Measurements from ENCODE around the gene DMGDH.

Gene DMGDH

DNA sequence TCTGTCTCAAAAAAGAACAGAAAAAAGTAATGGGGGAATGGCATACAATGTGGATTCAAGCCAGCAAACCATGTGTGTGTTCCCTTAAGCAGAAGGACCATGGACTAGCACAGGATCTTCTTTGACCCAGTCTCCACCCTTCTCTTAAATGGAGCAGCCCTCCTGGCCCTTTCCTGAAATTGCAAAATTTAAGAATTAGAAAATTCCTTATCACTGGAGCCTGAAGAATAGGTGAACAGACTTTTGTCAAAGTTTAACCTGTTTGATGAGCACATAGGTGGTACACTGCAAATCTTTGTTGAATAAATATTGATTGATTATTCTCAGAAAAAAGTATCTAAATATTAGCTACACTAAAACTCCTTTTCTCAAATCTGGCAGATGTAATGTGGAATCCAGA, 12.6 kb downstream of the DMGDH start:
- H3K9me3 ChIP-seq (ENCODE audit: control insufficient read depth, low read length): peaks cover 10% of the 10 kb centered on the region
- no peak overlapping the region for H3K4me3 ChIP-seq (ENCODE audit: low read length)
- DNase-seq (ENCODE audit: low read depth): no peak

DNA sequence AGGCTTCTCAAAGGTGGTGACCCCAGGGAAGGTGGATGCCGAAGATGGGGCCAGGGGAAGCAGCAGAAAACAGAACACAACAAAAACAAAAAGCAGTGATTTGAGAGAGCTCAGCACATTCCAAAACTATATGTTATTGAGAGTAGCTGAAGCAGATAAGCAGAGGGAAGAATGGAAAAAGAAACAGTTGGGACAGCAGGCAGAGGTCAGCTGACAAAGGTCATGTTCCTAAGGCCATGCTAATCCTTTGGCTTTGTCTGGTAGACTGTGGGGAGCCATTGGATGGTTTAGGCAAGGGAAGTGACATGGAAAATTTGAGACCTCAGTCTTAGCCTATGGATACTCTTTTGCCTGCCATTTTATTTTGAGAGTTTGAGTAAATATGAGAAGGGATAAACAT, 14.5 kb downstream of the DMGDH start:
- H3K4me1 ChIP-seq (ENCODE audit: control insufficient read depth, insufficient read depth, low read length): no peaks in the 10 kb centered on the region
- no peak for DNase-seq (ENCODE audit: low read depth)
- H3K9ac ChIP-seq (ENCODE audit: low read length): no peak overlapping the region
- H3K27me3 ChIP-seq (replicated peaks; ENCODE audit: control insufficient read depth, insufficient read depth, low read length): no peaks in the 10 kb centered on the region
- no peaks in the 10 kb centered on the region for H3K36me3 ChIP-seq (ENCODE audit: control insufficient read depth, insufficient read depth, low read length, severe bottlenecking)
- peaks cover 20% of the 10 kb centered on the region for H3K9me3 ChIP-seq (ENCODE audit: control insufficient read depth, low read length)
- no peak overlapping the region for H3K4me3 ChIP-seq (ENCODE audit: low read length)

More for the DNA sequence above, 12.6 kb downstream of the DMGDH start:
- Histone ChIP-seq H3K36me3 (ENCODE audit: control insufficient read depth, insufficient read depth, low read length, severe bottlenecking) (no peaks in the 10 kb centered on the region), H3K27me3 (replicated peaks; ENCODE audit: control insufficient read depth, insufficient read depth, low read length) (no peaks in the 10 kb centered on the region), H3K4me1 (ENCODE audit: control insufficient read depth, insufficient read depth, low read length) (no peaks in the 10 kb centered on the region), H3K9ac (ENCODE audit: low read length) (no peak overlapping the region)

DNA sequence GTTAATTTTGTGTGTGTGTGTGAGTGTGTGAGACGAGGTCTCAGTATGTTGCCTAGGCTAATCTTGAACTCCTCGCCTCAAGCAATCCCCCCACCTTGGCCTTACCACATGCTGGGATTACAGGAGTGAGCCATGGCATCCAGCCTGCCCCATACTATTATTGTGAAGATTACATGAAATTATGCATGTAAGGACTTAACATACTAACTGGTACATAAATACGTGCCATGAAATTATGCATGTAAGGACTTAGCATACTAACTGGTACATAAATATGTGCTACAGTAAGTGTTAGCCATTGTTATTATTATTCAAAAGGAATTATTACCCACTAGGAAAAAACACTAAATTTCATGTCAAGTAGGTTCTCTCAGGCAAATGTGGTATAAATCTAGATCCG, 16.2 kb downstream of the DMGDH start:
- H3K9me3 ChIP-seq (ENCODE audit: control insufficient read depth, low read length): peaks cover 20% of the 10 kb centered on the region
- H3K27me3 ChIP-seq (replicated peaks; ENCODE audit: control insufficient read depth, insufficient read depth, low read length): no peaks in the 10 kb centered on the region
- no peak for DNase-seq (ENCODE audit: low read depth)
- H3K4me1 ChIP-seq (ENCODE audit: control insufficient read depth, insufficient read depth, low read length): no peaks in the 10 kb centered on the region
- H3K4me3 ChIP-seq (ENCODE audit: low read length): no peak overlapping the region
- H3K9ac ChIP-seq (ENCODE audit: low read length): no peak overlapping the region
- H3K36me3 ChIP-seq (ENCODE audit: control insufficient read depth, insufficient read depth, low read length, severe bottlenecking): no peaks in the 10 kb centered on the region

DNA sequence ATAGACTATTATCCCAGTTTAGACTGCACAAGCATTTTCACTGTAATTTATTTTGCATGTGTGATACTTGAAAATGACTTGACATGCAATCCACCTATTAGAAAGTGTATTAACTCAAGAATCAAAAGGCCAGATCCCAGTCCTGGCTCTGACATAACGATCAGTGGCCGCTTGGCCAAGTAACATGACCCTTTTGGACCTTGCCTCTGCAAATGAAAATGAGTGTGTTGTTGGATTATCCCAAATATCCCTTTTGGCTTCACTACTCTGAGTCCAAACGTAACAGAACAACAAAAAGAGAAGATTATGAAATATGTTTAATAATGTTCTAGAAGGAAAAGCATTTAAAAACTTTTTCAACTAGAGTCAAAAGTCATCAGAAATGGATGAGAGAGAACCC, 19.0 kb downstream of the DMGDH start:
- H3K9ac ChIP-seq (ENCODE audit: low read length): no peak overlapping the region
- DNase-seq (ENCODE audit: low read depth): no peak
- no peaks in the 10 kb centered on the region for H3K4me1 ChIP-seq (ENCODE audit: control insufficient read depth, insufficient read depth, low read length)
- H3K4me3 ChIP-seq (ENCODE audit: low read length): no peak overlapping the region
- H3K9me3 ChIP-seq (ENCODE audit: control insufficient read depth, low read length): peaks cover 20% of the 10 kb centered on the region
- H3K27me3 ChIP-seq (replicated peaks; ENCODE audit: control insufficient read depth, insufficient read depth, low read length): no peaks in the 10 kb centered on the region
- H3K36me3 ChIP-seq (ENCODE audit: control insufficient read depth, insufficient read depth, low read length, severe bottlenecking): no peaks in the 10 kb centered on the region

DNA sequence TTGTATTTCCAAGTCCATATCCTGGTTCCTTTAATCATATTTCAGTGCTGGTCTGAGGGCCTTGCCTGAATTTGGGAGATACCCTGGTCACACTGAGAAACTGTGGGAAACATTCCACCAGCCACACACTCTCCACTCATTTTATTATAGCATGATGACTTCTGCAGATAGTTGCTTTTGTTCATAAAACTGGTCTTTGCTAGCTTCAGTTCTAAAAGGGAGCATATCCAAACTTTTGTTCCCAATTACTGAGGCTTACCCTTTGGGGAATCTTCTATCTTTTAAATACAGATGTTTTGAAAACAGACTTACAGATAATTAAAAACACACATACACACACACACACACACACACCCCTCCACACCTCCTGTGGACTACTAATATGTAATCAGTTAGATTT, 21.0 kb downstream of the DMGDH start:
- Histone ChIP-seq H3K9ac (ENCODE audit: low read length) (no peak overlapping the region), H3K4me3 (ENCODE audit: low read length) (no peak overlapping the region), H3K27me3 (replicated peaks; ENCODE audit: control insufficient read depth, insufficient read depth, low read length) (no peaks in the 10 kb centered on the region), H3K4me1 (ENCODE audit: control insufficient read depth, insufficient read depth, low read length) (no peaks in the 10 kb centered on the region), H3K36me3 (ENCODE audit: control insufficient read depth, insufficient read depth, low read length, severe bottlenecking) (no peaks in the 10 kb centered on the region), H3K9me3 (ENCODE audit: control insufficient read depth, low read length) (peaks cover 20% of the 10 kb centered on the region)
- DNase-seq (ENCODE audit: low read depth): no peak

DNA sequence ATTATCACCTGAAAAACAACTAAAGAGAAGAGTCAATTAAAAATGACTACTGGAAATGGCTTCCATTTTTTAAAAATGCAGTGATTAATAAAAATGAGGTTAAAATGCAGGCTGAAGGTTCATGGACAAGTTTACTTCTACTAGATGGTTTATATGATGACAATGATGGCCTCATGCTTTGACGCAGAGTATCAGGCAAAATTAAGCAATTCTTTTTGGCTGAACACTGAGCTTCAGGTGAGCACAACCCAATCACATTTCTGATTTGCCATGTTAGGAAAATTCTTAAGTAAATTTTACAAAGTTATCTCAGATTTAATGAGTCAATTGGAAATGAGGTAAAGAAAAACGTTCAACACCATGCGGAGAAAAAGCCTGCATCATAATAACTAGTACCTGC, 22.3 kb downstream of the DMGDH start:
- no peaks in the 10 kb centered on the region for H3K4me1 ChIP-seq (ENCODE audit: control insufficient read depth, insufficient read depth, low read length)
- no peak for DNase-seq (ENCODE audit: low read depth)
- H3K9ac ChIP-seq (ENCODE audit: low read length): no peak overlapping the region
- no peak overlapping the region for H3K4me3 ChIP-seq (ENCODE audit: low read length)
- H3K36me3 ChIP-seq (ENCODE audit: control insufficient read depth, insufficient read depth, low read length, severe bottlenecking): no peaks in the 10 kb centered on the region
- H3K27me3 ChIP-seq (replicated peaks; ENCODE audit: control insufficient read depth, insufficient read depth, low read length): no peaks in the 10 kb centered on the region
- peaks cover 13% of the 10 kb centered on the region for H3K9me3 ChIP-seq (ENCODE audit: control insufficient read depth, low read length)

GRCh38 chr5:79042188-79042587, 27.3 kb downstream of the DMGDH start:
- no peaks in the 10 kb centered on the region for H3K27me3 ChIP-seq (replicated peaks; ENCODE audit: control insufficient read depth, insufficient read depth, low read length)
- H3K36me3 ChIP-seq (ENCODE audit: control insufficient read depth, insufficient read depth, low read length, severe bottlenecking): no peaks in the 10 kb centered on the region
- DNase-seq (ENCODE audit: low read depth): no peak
- no peaks in the 10 kb centered on the region for H3K4me1 ChIP-seq (ENCODE audit: control insufficient read depth, insufficient read depth, low read length)
- H3K4me3 ChIP-seq (ENCODE audit: low read length): no peak overlapping the region
- H3K9me3 ChIP-seq (ENCODE audit: control insufficient read depth, low read length): peaks cover under 1% of the 10 kb centered on the region
- no peak overlapping the region for H3K9ac ChIP-seq (ENCODE audit: low read length)

DNA sequence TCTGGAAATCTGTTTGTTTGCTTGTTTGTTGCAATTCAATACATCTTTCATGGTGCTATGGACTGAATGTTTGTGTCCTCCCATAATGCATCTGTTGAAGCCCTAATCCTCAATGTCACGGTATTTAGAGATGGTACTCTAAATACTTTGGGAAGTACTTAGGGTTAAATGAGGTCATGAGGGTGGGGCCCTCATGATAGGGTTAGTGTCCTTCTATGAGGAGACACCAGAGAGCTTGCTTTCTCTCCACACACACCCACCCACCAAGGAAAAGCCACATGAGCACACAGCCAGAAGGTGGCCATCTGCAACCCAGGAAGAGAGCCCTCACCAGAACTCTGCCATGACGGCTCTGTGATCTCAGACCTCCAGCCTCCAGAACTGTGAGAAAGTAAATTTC, 32.7 kb downstream of the DMGDH start:
- no peak for DNase-seq (ENCODE audit: low read depth)
- Histone ChIP-seq H3K36me3 (ENCODE audit: control insufficient read depth, insufficient read depth, low read length, severe bottlenecking) (no peaks in the 10 kb centered on the region), H3K9ac (ENCODE audit: low read length) (no peak overlapping the region)

DNA sequence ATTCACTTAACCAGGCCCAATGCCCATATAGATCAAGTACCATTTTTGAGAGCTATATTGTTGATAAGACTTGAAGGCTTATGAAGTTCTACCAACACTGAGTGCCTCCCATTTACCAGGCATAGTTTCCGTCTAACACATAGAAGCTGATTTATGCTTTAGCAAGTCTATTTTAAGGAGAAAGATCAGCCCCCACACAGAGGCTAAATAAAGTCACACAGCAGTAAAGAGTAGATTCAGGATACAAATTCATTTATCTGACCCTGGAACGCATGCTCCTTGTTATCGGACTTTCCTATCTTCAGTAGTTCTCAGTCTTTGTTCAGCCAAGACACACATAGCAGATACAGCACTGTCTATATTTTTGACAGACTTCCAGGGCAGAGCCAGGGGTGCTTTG, 34.2 kb downstream of the DMGDH start:
- no peaks in the 10 kb centered on the region for H3K36me3 ChIP-seq (ENCODE audit: control insufficient read depth, insufficient read depth, low read length, severe bottlenecking)
- DNase-seq (ENCODE audit: low read depth): no peak

More for the DNA sequence above, 32.7 kb downstream of the DMGDH start:
- Histone ChIP-seq H3K27me3 (replicated peaks; ENCODE audit: control insufficient read depth, insufficient read depth, low read length) (no peaks in the 10 kb centered on the region), H3K4me3 (ENCODE audit: low read length) (no peak overlapping the region), H3K4me1 (ENCODE audit: control insufficient read depth, insufficient read depth, low read length) (no peaks in the 10 kb centered on the region), H3K9me3 (ENCODE audit: control insufficient read depth, low read length) (peaks cover 6% of the 10 kb centered on the region)

DNA sequence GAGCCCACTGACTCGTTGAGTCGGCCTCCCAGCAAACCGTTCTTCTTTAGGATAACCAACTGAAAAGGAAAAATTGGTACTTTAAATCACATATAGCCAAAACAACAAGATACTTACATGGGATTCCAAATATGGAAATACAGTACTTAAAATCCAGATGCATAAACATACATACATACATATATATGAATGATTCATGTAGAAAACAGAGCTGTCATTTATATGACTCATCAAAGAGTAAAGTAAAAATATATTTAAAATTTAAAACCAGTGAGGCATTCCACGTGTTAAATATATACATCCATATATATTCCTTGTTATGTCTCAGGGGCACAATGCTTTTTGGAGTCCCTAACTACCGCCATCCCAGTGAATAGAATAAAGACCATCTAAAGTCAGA, 36.7 kb downstream of the DMGDH start:
- Histone ChIP-seq H3K36me3 (ENCODE audit: control insufficient read depth, insufficient read depth, low read length, severe bottlenecking) (no peaks in the 10 kb centered on the region), H3K9ac (ENCODE audit: low read length) (no peak overlapping the region), H3K9me3 (ENCODE audit: control insufficient read depth, low read length) (peaks cover 6% of the 10 kb centered on the region), H3K4me3 (ENCODE audit: low read length) (no peak overlapping the region), H3K27me3 (replicated peaks; ENCODE audit: control insufficient read depth, insufficient read depth, low read length) (no peaks in the 10 kb centered on the region), H3K4me1 (ENCODE audit: control insufficient read depth, insufficient read depth, low read length) (no peaks in the 10 kb centered on the region)
- no peak for DNase-seq (ENCODE audit: low read depth)

More for the DNA sequence above, 34.2 kb downstream of the DMGDH start:
- no peak overlapping the region for H3K9ac ChIP-seq (ENCODE audit: low read length)
- H3K9me3 ChIP-seq (ENCODE audit: control insufficient read depth, low read length): peaks cover 6% of the 10 kb centered on the region
- H3K4me1 ChIP-seq (ENCODE audit: control insufficient read depth, insufficient read depth, low read length): no peaks in the 10 kb centered on the region
- H3K27me3 ChIP-seq (replicated peaks; ENCODE audit: control insufficient read depth, insufficient read depth, low read length): no peaks in the 10 kb centered on the region
- H3K4me3 ChIP-seq (ENCODE audit: low read length): no peak overlapping the region

DNA sequence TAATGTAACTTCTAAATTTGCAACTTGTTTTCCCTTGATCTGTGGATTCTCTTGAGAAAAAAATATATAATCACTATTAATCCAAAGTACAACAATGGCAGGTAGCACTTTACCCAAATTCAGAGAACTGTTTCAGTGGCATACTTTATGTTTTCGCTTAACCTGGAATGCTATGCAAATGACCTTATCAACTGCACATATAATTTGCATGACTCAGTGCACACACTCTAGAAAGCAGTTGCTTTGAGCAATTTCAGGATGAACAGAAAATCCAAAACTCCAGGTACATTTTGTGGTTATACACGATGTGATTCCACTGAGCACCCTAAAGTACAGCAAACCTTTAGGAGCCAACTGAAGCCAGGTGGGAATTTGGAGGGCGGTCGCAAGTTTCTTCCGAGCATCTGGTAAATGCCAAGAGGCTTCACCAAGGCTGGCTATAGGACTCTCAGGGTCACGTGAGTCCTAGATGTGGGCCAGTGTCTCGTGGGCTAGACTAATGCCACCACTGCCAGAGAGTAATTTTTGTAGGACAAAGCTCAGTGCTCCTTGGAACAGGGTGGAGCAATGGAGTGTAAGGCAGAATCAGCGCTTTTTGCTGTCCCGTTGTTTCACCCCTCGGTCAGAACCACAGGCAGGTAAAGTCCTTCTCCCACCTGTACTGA, 37.3 kb downstream of the DMGDH start:
- Histone ChIP-seq H3K4me3 (ENCODE audit: low read length) (no peak overlapping the region), H3K4me1 (ENCODE audit: control insufficient read depth, insufficient read depth, low read length) (no peaks in the 10 kb centered on the region), H3K36me3 (ENCODE audit: control insufficient read depth, insufficient read depth, low read length, severe bottlenecking) (no peaks in the 10 kb centered on the region), H3K9me3 (ENCODE audit: control insufficient read depth, low read length) (peaks cover 5% of the 10 kb centered on the region), H3K27me3 (replicated peaks; ENCODE audit: control insufficient read depth, insufficient read depth, low read length) (no peaks in the 10 kb centered on the region), H3K9ac (ENCODE audit: low read length) (no peak overlapping the region)
- DNase-seq (ENCODE audit: low read depth): no peak

DNA sequence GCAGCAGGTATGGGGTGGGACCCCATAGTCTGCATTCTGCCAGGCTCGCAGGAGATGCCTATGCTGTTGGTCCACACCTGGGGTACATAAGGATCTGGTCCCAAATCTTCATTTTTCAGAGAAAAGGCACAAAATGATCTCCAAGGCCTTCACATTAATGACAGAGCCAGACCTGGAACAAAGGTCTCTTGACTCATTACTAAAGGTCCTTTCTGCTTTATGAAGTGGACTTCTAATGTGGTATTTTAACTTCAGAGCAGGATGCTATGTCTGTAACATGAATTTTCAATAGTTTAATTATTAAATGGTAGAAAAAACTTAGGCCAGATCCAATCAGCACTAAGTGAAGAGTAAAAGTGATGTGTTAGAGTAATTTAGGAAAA, 38.0 kb downstream of the DMGDH start:
- Histone ChIP-seq H3K9ac (ENCODE audit: low read length) (no peak overlapping the region), H3K9me3 (ENCODE audit: control insufficient read depth, low read length) (no peaks in the 10 kb centered on the region), H3K36me3 (ENCODE audit: control insufficient read depth, insufficient read depth, low read length, severe bottlenecking) (no peaks in the 10 kb centered on the region), H3K4me3 (ENCODE audit: low read length) (no peak overlapping the region), H3K27me3 (replicated peaks; ENCODE audit: control insufficient read depth, insufficient read depth, low read length) (no peaks in the 10 kb centered on the region), H3K4me1 (ENCODE audit: control insufficient read depth, insufficient read depth, low read length) (no peaks in the 10 kb centered on the region)
- DNase-seq (ENCODE audit: low read depth): no peak

Data from adipocyte (in vitro differentiated cells).